ENCODE results near the gene THAP7.

GRCh38 chr22:20998411-20999336 lies 3.2 kb downstream of the THAP7 start:
- no peak for TF ChIP-seq CTCF (IDR thresholded peaks at IDR 0.05)
- TF ChIP-seq ZNF263 (CRISPR knock-in tag; IDR thresholded peaks at IDR 0.05; ENCODE audit: low read depth), result no peak
- no peak for TF ChIP-seq NFYB (CRISPR knock-in tag; conservative IDR thresholded peaks at IDR 0.05; ENCODE audit: low read depth)
- TF ChIP-seq ZNF416 (CRISPR knock-in tag; IDR thresholded peaks at IDR 0.05), result no peak
- TF ChIP-seq HMGXB4 (CRISPR knock-in tag; IDR thresholded peaks at IDR 0.05), result no peak
- no peak for TF ChIP-seq ATF2 (CRISPR knock-in tag; IDR thresholded peaks at IDR 0.05; ENCODE audit: borderline replicate concordance, low read depth)
- no peak for TF ChIP-seq ESRRA (CRISPR knock-in tag; IDR thresholded peaks at IDR 0.05; ENCODE audit: borderline replicate concordance)
- TF ChIP-seq ZNF232 (CRISPR knock-in tag; IDR thresholded peaks at IDR 0.05), result no peak
- no peak for TF ChIP-seq ZNF512 (CRISPR knock-in tag; IDR thresholded peaks at IDR 0.05; ENCODE audit: borderline replicate concordance)
- no peak for TF ChIP-seq ZNF138 (CRISPR knock-in tag; conservative IDR thresholded peaks at IDR 0.05)
- TF ChIP-seq SP1 (CRISPR knock-in tag; conservative IDR thresholded peaks at IDR 0.05), result no peak
- no peak for TF ChIP-seq ATF6 (CRISPR knock-in tag; IDR thresholded peaks at IDR 0.05)
- no peak for TF ChIP-seq NR3C1 (CRISPR knock-in tag; conservative IDR thresholded peaks at IDR 0.05; ENCODE audit: low read depth)
- no peak for TF ChIP-seq GRHL2 (CRISPR knock-in tag; IDR thresholded peaks at IDR 0.05; ENCODE audit: insufficient replicate concordance, severe bottlenecking)

Measured in WTC11 (cell line).